CD14-positive monocyte (primary cell): ENCODE data around the gene ZFPM1. TPM values are rescaled to one million over a fixed set of nuclear protein-coding genes. Genes with fewer than 3 reads are reported as not detected.
A peak's percentile ranks its signal among the peaks of the same experiment; 100 is the strongest.

Experiments used
- DNase-seq, 3 donors: peaks; one replicate each; pipeline ENCODE4 v3.0.0-alpha.2; 2011 to 2022
- H2AFZ ChIP-seq: 2 replicates; pipeline ENCODE4 v1.6.0; 2012; ENCODE audit warnings: mild to moderate bottlenecking, low read depth, low read length, inconsistent platforms; ENCODE audit not compliant: insufficient read depth, poor library complexity, severe bottlenecking
- H3K27ac ChIP-seq, 2 donors: 1 replicate in 1 of 2; 2 replicates in 1 of 2; pipeline ENCODE4 v1.5.1; 2012 to 2013; ENCODE audit warnings: low read length in 2 of 2, control low read depth in 1 of 2, inconsistent platforms in 1 of 2, low read depth in 1 of 2, mild to moderate bottlenecking in 1 of 2
- H3K27me3 ChIP-seq, 2 donors: one replicate each; pipeline versions ENCODE4 v1.6.0 to v1.6.1; 2011 to 2013; ENCODE audit warnings: low read length in 2 of 2; ENCODE audit not compliant: control insufficient read depth in 2 of 2, insufficient read depth in 2 of 2
- H3K36me3 ChIP-seq, 2 donors: replicated peaks in 1 of 2; 1 replicate in 1 of 2; 2 replicates in 1 of 2; pipeline versions ENCODE4 v1.5.1 to v1.6.1; 2012 to 2013; ENCODE audit warnings: low read length in 2 of 2, control low read depth in 1 of 2, inconsistent platforms in 1 of 2, mild to moderate bottlenecking in 1 of 2; ENCODE audit not compliant: insufficient read depth in 2 of 2, control insufficient read depth in 1 of 2
- H3K4me1 ChIP-seq, 2 donors: 1 replicate in 1 of 2; 2 replicates in 1 of 2; pipeline versions ENCODE4 v1.5.1 to v1.6.1; 2012 to 2013; ENCODE audit warnings: low read length in 2 of 2, control low read depth in 1 of 2, inconsistent platforms in 1 of 2, mild to moderate bottlenecking in 1 of 2, moderate library complexity in 1 of 2; ENCODE audit not compliant: insufficient read depth in 2 of 2, control insufficient read depth in 1 of 2
- H3K4me2 ChIP-seq: replicated peaks from 2 replicates; pipeline ENCODE3; 2012; ENCODE audit warnings: low read length, moderate library complexity, mild to moderate bottlenecking; ENCODE audit not compliant: poor library complexity, severe bottlenecking; ENCODE audit errors: extremely low read depth
- H3K4me3 ChIP-seq, 3 experiments: fragments of 200-600 bp in 1 of 3; sonication (generic) in 1 of 3; replicated peaks in 1 of 3; 1 replicate in 2 of 3; 2 replicates in 1 of 3; pipeline ENCODE4 v1.5.1; 2011 to 2013; ENCODE audit warnings: low read length in 3 of 3, mild to moderate bottlenecking in 3 of 3, control low read depth in 2 of 3, low read depth in 2 of 3, inconsistent platforms in 1 of 3, moderate library complexity in 1 of 3
- H3K79me2 ChIP-seq: 2 replicates; pipeline ENCODE4 v1.6.0; 2012; ENCODE audit warnings: mild to moderate bottlenecking, control low read depth, inconsistent platforms, low read length, moderate library complexity; ENCODE audit not compliant: insufficient read depth
- H3K9ac ChIP-seq: 2 replicates; pipeline ENCODE4 v1.6.0; 2017; ENCODE audit warnings: low read length, mild to moderate bottlenecking; ENCODE audit not compliant: insufficient read depth, poor library complexity, severe bottlenecking
- H3K9me3 ChIP-seq, 2 donors: replicated peaks in 1 of 2; 1 replicate in 1 of 2; 2 replicates in 1 of 2; pipeline versions ENCODE4 v1.5.1 to v1.6.1; 2012 to 2013; ENCODE audit warnings: low read length in 2 of 2, control low read depth in 1 of 2; ENCODE audit not compliant: control insufficient read depth in 1 of 2, insufficient read depth in 1 of 2
- H4K20me1 ChIP-seq: 2 replicates; pipeline ENCODE4 v1.6.0; 2012; ENCODE audit warnings: mild to moderate bottlenecking, low read length, control low read depth, moderate library complexity; ENCODE audit not compliant: insufficient read depth
- H3K27ac Mint-ChIP-seq, 7 donors: one replicate each; pipeline ENCODE4 v1.8.0; 2020; ENCODE audit warnings: mild to moderate bottlenecking in 7 of 7, mixed read lengths in 7 of 7, moderate library complexity in 6 of 7, inconsistent platforms in 2 of 7
- H3K27me3 Mint-ChIP-seq, 3 donors: one replicate each; pipeline ENCODE4 v1.8.0; 2021 to 2022; ENCODE audit warnings: low read depth in 3 of 3, mild to moderate bottlenecking in 3 of 3, mixed read lengths in 3 of 3, moderate library complexity in 3 of 3, inconsistent platforms in 1 of 3
- H3K36me3 Mint-ChIP-seq, 2 donors: one replicate each; pipeline ENCODE4 v1.8.0; 2020; ENCODE audit warnings: mixed read lengths in 2 of 2, inconsistent platforms in 1 of 2, mild to moderate bottlenecking in 1 of 2
- H3K4me1 Mint-ChIP-seq: one replicate; pipeline ENCODE4 v1.8.0; 2020; ENCODE audit warnings: mild to moderate bottlenecking, mixed read lengths
- H3K4me3 Mint-ChIP-seq, 2 donors: one replicate each; pipeline ENCODE4 v1.8.0; 2020; ENCODE audit warnings: mild to moderate bottlenecking in 2 of 2, mixed read lengths in 2 of 2, moderate library complexity in 1 of 2
- H3K9me3 Mint-ChIP-seq, 7 donors: one replicate each; pipeline ENCODE4 v1.8.0; 2020 to 2022; ENCODE audit warnings: mixed read lengths in 7 of 7, mild to moderate bottlenecking in 6 of 7, moderate library complexity in 6 of 7, inconsistent platforms in 2 of 7
- CTCF ChIP-seq: fragments of 200-600 bp; IDR thresholded peaks from one replicate; pipeline ENCODE4 v1.8.0; 2022; ENCODE audit warnings: antibody characterized with exemption, mild to moderate bottlenecking
- WGBS: methylation state at CpG from one replicate; pipeline ENCODE4 v1.1.5; 2013; ENCODE audit warnings: missing lambda C conversion rate; ENCODE audit not compliant: insufficient coverage; 5-methylcytosine and 5-hydroxymethylcytosine counted together
- intact Hi-C, 2 donors: fragments of 100-400 bp; cut with micrococcal nuclease; formaldehyde crosslinking; loops; one replicate each; pipeline versions ENCODE4 v1.15.0 to v1.15.1; 2023
- polyA plus RNA-seq, 3 donors: library from polyadenylated mRNA; depleted of rRNA in 1 of 3; unstranded in 2 of 3; stranded (reverse) in 1 of 3; fragments of 300-500 nt in 2 of 3; fragments of >200 nt in 1 of 3; fragmentation: Illumina TruSeq in 2 of 3; gene quantifications; 1 replicate in 2 of 3; 2 replicates in 1 of 3; pipeline ENCODE4 v1.2.3, GENCODE V29; 2012 to 2021

ZFPM1 gene
- polyA plus RNA-seq, 3 donors = 0.04 to 0.19 (median 0.12) TPM

- Histone ChIP-seq H3K79me2 (no peaks in the 10 kb centered on the region), H3K36me3 (no peaks in the 10 kb centered on the region), H3K27me3 (no peaks in the 10 kb centered on the region), H3K9me3 (no peaks in the 10 kb centered on the region), H3K4me1 (no peaks in the 10 kb centered on the region), H3K27ac (no peak overlapping the region), H3K4me3 (no peak overlapping the region), H3K4me2 (no peak overlapping the region), H2AFZ (no peak overlapping the region), H4K20me1 (no peaks in the 10 kb centered on the region), H3K9ac (no peak overlapping the region)
- no peak for TF ChIP-seq CTCF
- Mint-ChIP-seq H3K27ac (no peak overlapping the region), H3K36me3 (no peaks in the 10 kb centered on the region), H3K4me1 (no peaks in the 10 kb centered on the region), H3K27me3 (peaks cover 3 to 7% (median 3%) of the 10 kb centered on the region in 3 donors), H3K9me3 (peaks cover 0 to 6% (median 2%) of the 10 kb centered on the region in 7 donors), H3K4me3 (no peak overlapping the region)
- 93% methylated on average over 8 of the region's 17 CpGs for WGBS
- DNase-seq = no peak
- intact Hi-C loops = loop anchor here in 1 of 2 donors (5.0 kb wide), 1 partner anchor 579 kb away; no protein-coding TSS in a partner anchor
Measured at GRCh38 chr16:88417684-88418476, 35.2 kb upstream of the ZFPM1 start.

GRCh38 chr16:88418869-88419268, 34.2 kb upstream of the ZFPM1 start:
- H3K9me3 ChIP-seq = peaks cover 0 to 6% of the 10 kb centered on the region in 2 donors
- no peak for DNase-seq
- H3K27ac ChIP-seq = no peak overlapping the region
- H3K79me2 ChIP-seq = no peaks in the 10 kb centered on the region
- H4K20me1 ChIP-seq = no peaks in the 10 kb centered on the region
- Mint-ChIP-seq H3K36me3 (no peaks in the 10 kb centered on the region), H3K4me1 (no peaks in the 10 kb centered on the region), H3K4me3 (no peak overlapping the region), H3K27ac (peak overlapping the region in 1 of 7 donors; percentile 26), H3K27me3 (peaks cover 3 to 14% (median 8%) of the 10 kb centered on the region in 3 donors), H3K9me3 (peaks cover 0 to 9% (median 4%) of the 10 kb centered on the region in 7 donors)
- no peak for TF ChIP-seq CTCF
- no peak overlapping the region for H2AFZ ChIP-seq
- intact Hi-C loops = loop anchor here in 1 of 2 donors (5.0 kb wide), 1 partner anchor 578 kb away; no protein-coding TSS in a partner anchor
- no peaks in the 10 kb centered on the region for H3K36me3 ChIP-seq
- H3K4me2 ChIP-seq = no peak overlapping the region
- H3K9ac ChIP-seq = no peak overlapping the region
- H3K4me3 ChIP-seq = no peak overlapping the region
- no peaks in the 10 kb centered on the region for H3K27me3 ChIP-seq
- H3K4me1 ChIP-seq = no peaks in the 10 kb centered on the region
- 88% methylated on average over 18 of the region's 18 CpGs for WGBS
